ENCODE results near the gene SLC35F3. TPM values are rescaled to one million over a fixed set of nuclear protein-coding genes. Genes with fewer than 3 reads are reported as not detected.

Gene SLC35F3
- total RNA-seq, 2 experiments from 2014 or later = 0.59 to 0.70 TPM

- no peak overlapping the region for H3K4me3 Mint-ChIP-seq
- no peaks in the 10 kb centered on the region for H3K9me3 Mint-ChIP-seq
- H3K4me1 Mint-ChIP-seq (ENCODE audit: low read depth) = no peaks in the 10 kb centered on the region
- POLR2A ChIA-PET = no interaction called here
- no peak for DNase-seq
- H3K27me3 Mint-ChIP-seq = peaks cover 4% of the 10 kb centered on the region
- intact Hi-C loops (cut with micrococcal nuclease) = no loop called here
- H3K36me3 Mint-ChIP-seq = no peaks in the 10 kb centered on the region
- CTCF ChIA-PET = no interaction called here
- no peak overlapping the region for H3K27ac Mint-ChIP-seq
Observed at GRCh38 chr1:234281826-234282489, 377.5 kb downstream of the SLC35F3 start.

- Mint-ChIP-seq H3K27ac (no peak overlapping the region), H3K9me3 (peaks cover 11% of the 10 kb centered on the region), H3K27me3 (peaks cover 4% of the 10 kb centered on the region), H3K4me3 (no peak overlapping the region), H3K4me1 (ENCODE audit: low read depth) (no peaks in the 10 kb centered on the region), H3K36me3 (peaks cover 1% of the 10 kb centered on the region)
- ChIA-PET CTCF (interaction anchor here (0.7 to 1.3 kb wide), 3 partner anchors 9 to 24 kb away, joined by 3 to 6 read pairs (median 3); no protein-coding TSS in a partner anchor), POLR2A (no interaction called here)
- no peak for DNase-seq
- intact Hi-C loops (cut with micrococcal nuclease) = no loop called here
Observed at GRCh38 chr1:234286206-234286605, 381.7 kb downstream of the SLC35F3 start.

- intact Hi-C loops (cut with micrococcal nuclease) = no loop called here
- no peak overlapping the region for H3K4me3 Mint-ChIP-seq
- H3K27me3 Mint-ChIP-seq = peaks cover 10% of the 10 kb centered on the region
- H3K9me3 Mint-ChIP-seq = peaks cover 11% of the 10 kb centered on the region
- no peaks in the 10 kb centered on the region for H3K4me1 Mint-ChIP-seq (ENCODE audit: low read depth)
- no peak for DNase-seq
- CTCF ChIA-PET = no interaction called here
- H3K36me3 Mint-ChIP-seq = peaks cover 1% of the 10 kb centered on the region
- POLR2A ChIA-PET = no interaction called here
- no peak overlapping the region for H3K27ac Mint-ChIP-seq
Observed at GRCh38 chr1:234288946-234289345, 384.5 kb downstream of the SLC35F3 start.

GRCh38 chr1:234289538-234290305 lies 385.2 kb downstream of the SLC35F3 start:
- Mint-ChIP-seq H3K27ac (no peak overlapping the region), H3K27me3 (peaks cover 10% of the 10 kb centered on the region), H3K9me3 (peaks cover 11% of the 10 kb centered on the region), H3K4me1 (ENCODE audit: low read depth) (no peaks in the 10 kb centered on the region), H3K4me3 (no peak overlapping the region), H3K36me3 (peaks cover 1% of the 10 kb centered on the region)
- no peak for DNase-seq
- CTCF ChIA-PET = interaction anchor here (0.6 to 1.0 kb wide), 3 partner anchors 11 to 31 kb away, joined by 3 read pairs; no protein-coding TSS in a partner anchor
- intact Hi-C loops (cut with micrococcal nuclease) = no loop called here
- POLR2A ChIA-PET = no interaction called here

GRCh38 chr1:234292011-234292410 lies 387.5 kb downstream of the SLC35F3 start:
- Mint-ChIP-seq H3K36me3 (peaks cover 1% of the 10 kb centered on the region), H3K4me3 (no peak overlapping the region), H3K4me1 (ENCODE audit: low read depth) (no peaks in the 10 kb centered on the region), H3K9me3 (peaks cover 11% of the 10 kb centered on the region), H3K27me3 (peaks cover 13% of the 10 kb centered on the region), H3K27ac (no peak overlapping the region)
- intact Hi-C loops (cut with micrococcal nuclease) = no loop called here
- DNase-seq = no peak
- ChIA-PET POLR2A (no interaction called here), CTCF (interaction anchor here (0.7 kb wide), 1 partner anchor 11 kb away, joined by 3 read pairs; no protein-coding TSS in a partner anchor)

GRCh38 chr1:234292548-234292947 lies 388.1 kb downstream of the SLC35F3 start:
- Mint-ChIP-seq H3K27ac (no peak overlapping the region), H3K4me3 (no peak overlapping the region), H3K9me3 (peaks cover 11% of the 10 kb centered on the region), H3K27me3 (peaks cover 13% of the 10 kb centered on the region), H3K36me3 (peaks cover 1% of the 10 kb centered on the region), H3K4me1 (ENCODE audit: low read depth) (no peaks in the 10 kb centered on the region)
- intact Hi-C loops (cut with micrococcal nuclease) = no loop called here
- ChIA-PET POLR2A (no interaction called here), CTCF (interaction anchor here (0.7 to 3.7 kb wide), 2 partner anchors 11 to 17 kb away, joined by 3 to 18 read pairs; no protein-coding TSS in a partner anchor)
- DNase-seq = no peak

- intact Hi-C loops (cut with micrococcal nuclease) = no loop called here
- Mint-ChIP-seq H3K9me3 (peaks cover 11% of the 10 kb centered on the region), H3K4me1 (ENCODE audit: low read depth) (no peaks in the 10 kb centered on the region), H3K27ac (no peak overlapping the region), H3K27me3 (peaks cover 18% of the 10 kb centered on the region), H3K4me3 (no peak overlapping the region), H3K36me3 (peaks cover 1% of the 10 kb centered on the region)
- CTCF ChIA-PET = interaction anchor here (0.7 to 3.7 kb wide), 2 partner anchors 15 to 81 kb away, joined by 5 to 18 read pairs; no protein-coding TSS in a partner anchor
- no peak for DNase-seq
- POLR2A ChIA-PET = no interaction called here
Observed at GRCh38 chr1:234294109-234294817, 389.8 kb downstream of the SLC35F3 start.

- Mint-ChIP-seq H3K4me1 (ENCODE audit: low read depth) (no peaks in the 10 kb centered on the region), H3K4me3 (no peak overlapping the region), H3K27ac (no peak overlapping the region), H3K9me3 (peaks cover 4% of the 10 kb centered on the region), H3K27me3 (peaks cover 18% of the 10 kb centered on the region), H3K36me3 (no peaks in the 10 kb centered on the region)
- POLR2A ChIA-PET = no interaction called here
- CTCF ChIA-PET = interaction anchor here (0.9 to 3.7 kb wide), 2 partner anchors 9 to 14 kb away, joined by 3 to 18 read pairs; no protein-coding TSS in a partner anchor
- no peak for DNase-seq
- intact Hi-C loops (cut with micrococcal nuclease) = no loop called here
Observed at GRCh38 chr1:234295068-234295467, 390.6 kb downstream of the SLC35F3 start.

- no peaks in the 10 kb centered on the region for H3K36me3 Mint-ChIP-seq
- H3K9me3 Mint-ChIP-seq = no peaks in the 10 kb centered on the region
- POLR2A ChIA-PET = no interaction called here
- no peaks in the 10 kb centered on the region for H3K4me1 Mint-ChIP-seq (ENCODE audit: low read depth)
- no peak for DNase-seq
- CTCF ChIA-PET = interaction anchor here (0.9 to 3.7 kb wide), 2 partner anchors 9 to 14 kb away, joined by 3 to 18 read pairs; no protein-coding TSS in a partner anchor
- no peak overlapping the region for H3K27ac Mint-ChIP-seq
- intact Hi-C loops (cut with micrococcal nuclease) = no loop called here
- H3K27me3 Mint-ChIP-seq = peaks cover 18% of the 10 kb centered on the region
- H3K4me3 Mint-ChIP-seq = no peak overlapping the region
Observed at GRCh38 chr1:234295626-234296025, 391.1 kb downstream of the SLC35F3 start.

- Mint-ChIP-seq H3K9me3 (no peaks in the 10 kb centered on the region), H3K4me3 (no peak overlapping the region), H3K27me3 (peaks cover 18% of the 10 kb centered on the region), H3K27ac (no peak overlapping the region), H3K36me3 (no peaks in the 10 kb centered on the region), H3K4me1 (ENCODE audit: low read depth) (no peaks in the 10 kb centered on the region)
- intact Hi-C loops (cut with micrococcal nuclease) = no loop called here
- DNase-seq = no peak
- POLR2A ChIA-PET = no interaction called here
- CTCF ChIA-PET = interaction anchor here (1.2 to 3.7 kb wide), 2 partner anchors 13 kb away, joined by 7 to 18 read pairs; no protein-coding TSS in a partner anchor
Observed at GRCh38 chr1:234296496-234296895, 392.0 kb downstream of the SLC35F3 start.

GRCh38 chr1:234297668-234298067 lies 393.2 kb downstream of the SLC35F3 start:
- Mint-ChIP-seq H3K36me3 (no peaks in the 10 kb centered on the region), H3K27ac (no peak overlapping the region), H3K4me1 (ENCODE audit: low read depth) (no peaks in the 10 kb centered on the region), H3K4me3 (no peak overlapping the region), H3K27me3 (peaks cover 16% of the 10 kb centered on the region), H3K9me3 (no peaks in the 10 kb centered on the region)
- ChIA-PET POLR2A (no interaction called here), CTCF (interaction anchor here (1.2 kb wide), 1 partner anchor 12 kb away, joined by 7 read pairs; no protein-coding TSS in a partner anchor)
- DNase-seq = no peak
- intact Hi-C loops (cut with micrococcal nuclease) = no loop called here

GRCh38 chr1:234300096-234300495 lies 395.6 kb downstream of the SLC35F3 start:
- no peak for DNase-seq
- H3K36me3 Mint-ChIP-seq = no peaks in the 10 kb centered on the region
- intact Hi-C loops (cut with micrococcal nuclease) = no loop called here
- ChIA-PET POLR2A (no interaction called here), CTCF (interaction anchor here (0.7 to 2.1 kb wide), 3 partner anchors 10 to 87 kb away, joined by 3 to 19 read pairs (median 5); no protein-coding TSS in a partner anchor)
- no peaks in the 10 kb centered on the region for H3K4me1 Mint-ChIP-seq (ENCODE audit: low read depth)
- no peak overlapping the region for H3K4me3 Mint-ChIP-seq
- H3K9me3 Mint-ChIP-seq = peaks cover 2% of the 10 kb centered on the region
- H3K27me3 Mint-ChIP-seq = peaks cover 9% of the 10 kb centered on the region
- H3K27ac Mint-ChIP-seq = no peak overlapping the region

Data from activated CD4-positive, alpha-beta memory T cell treated with anti-CD3 and anti-CD28 coated beads for 36 hours (primary cell).